ENCODE data around the gene MLLT6.

DNA sequence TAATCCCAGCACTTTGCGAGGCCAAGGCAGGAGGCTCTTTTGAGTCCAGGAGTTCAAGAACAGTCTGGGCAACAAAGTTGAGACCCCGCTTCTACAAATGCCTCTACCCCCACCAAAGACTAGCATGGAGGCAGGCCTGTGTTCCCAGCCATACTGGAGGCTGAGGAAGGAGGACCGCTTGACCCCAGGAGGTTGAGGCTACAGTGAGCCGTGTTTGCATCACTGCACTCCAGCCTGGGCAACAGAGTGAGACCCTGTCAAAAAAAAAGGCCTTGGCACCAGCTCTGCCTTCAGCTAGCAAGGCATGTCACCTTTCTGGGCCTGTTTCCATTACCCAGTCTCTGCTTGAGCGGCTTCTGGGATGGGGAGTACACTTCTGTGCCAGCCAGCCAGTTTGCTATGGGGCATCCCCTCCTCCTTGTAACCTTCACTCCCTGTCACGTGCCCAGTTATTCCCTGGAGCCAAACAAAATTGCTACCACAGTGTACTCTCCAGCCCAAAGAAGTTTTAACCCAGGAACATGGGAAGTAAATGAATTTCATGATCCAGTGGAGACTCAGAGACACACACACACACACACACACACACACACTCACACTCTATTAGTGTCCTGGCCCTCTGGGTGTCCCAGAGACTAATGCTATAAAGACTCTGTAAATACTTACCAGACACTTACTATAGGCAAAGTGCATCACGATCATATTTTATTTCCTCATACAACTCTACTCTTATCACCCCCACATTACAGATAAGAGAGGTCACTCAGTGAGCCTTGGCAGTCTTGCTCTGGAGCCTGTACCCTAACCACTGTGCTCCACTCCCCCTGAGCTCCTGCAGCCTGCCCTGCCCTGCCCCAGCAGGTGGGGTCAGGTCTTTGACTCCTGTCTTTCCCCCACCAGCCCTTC, 27.6 kb downstream of the MLLT6 start:
- TF ChIP-seq, protein P1, sequence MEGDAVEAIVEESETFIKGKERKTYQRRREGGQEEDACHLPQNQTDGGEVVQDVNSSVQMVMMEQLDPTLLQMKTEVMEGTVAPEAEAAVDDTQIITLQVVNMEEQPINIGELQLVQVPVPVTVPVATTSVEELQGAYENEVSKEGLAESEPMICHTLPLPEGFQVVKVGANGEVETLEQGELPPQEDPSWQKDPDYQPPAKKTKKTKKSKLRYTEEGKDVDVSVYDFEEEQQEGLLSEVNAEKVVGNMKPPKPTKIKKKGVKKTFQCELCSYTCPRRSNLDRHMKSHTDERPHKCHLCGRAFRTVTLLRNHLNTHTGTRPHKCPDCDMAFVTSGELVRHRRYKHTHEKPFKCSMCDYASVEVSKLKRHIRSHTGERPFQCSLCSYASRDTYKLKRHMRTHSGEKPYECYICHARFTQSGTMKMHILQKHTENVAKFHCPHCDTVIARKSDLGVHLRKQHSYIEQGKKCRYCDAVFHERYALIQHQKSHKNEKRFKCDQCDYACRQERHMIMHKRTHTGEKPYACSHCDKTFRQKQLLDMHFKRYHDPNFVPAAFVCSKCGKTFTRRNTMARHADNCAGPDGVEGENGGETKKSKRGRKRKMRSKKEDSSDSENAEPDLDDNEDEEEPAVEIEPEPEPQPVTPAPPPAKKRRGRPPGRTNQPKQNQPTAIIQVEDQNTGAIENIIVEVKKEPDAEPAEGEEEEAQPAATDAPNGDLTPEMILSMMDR (conservative IDR thresholded peaks at IDR 0.05 in 1 of 2, IDR thresholded peaks at IDR 0.05 in 1 of 2; ENCODE audit: extremely low read depth in 1 of 2, insufficient read depth in 1 of 2, low read depth in 1 of 2, low read length in 2 of 2) = no peak
- no peak for TF ChIP-seq EZH2 (IDR thresholded peaks at IDR 0.05; ENCODE audit: borderline replicate concordance, low read length)
